ENCODE measurements around the gene SLC12A7.

DNA sequence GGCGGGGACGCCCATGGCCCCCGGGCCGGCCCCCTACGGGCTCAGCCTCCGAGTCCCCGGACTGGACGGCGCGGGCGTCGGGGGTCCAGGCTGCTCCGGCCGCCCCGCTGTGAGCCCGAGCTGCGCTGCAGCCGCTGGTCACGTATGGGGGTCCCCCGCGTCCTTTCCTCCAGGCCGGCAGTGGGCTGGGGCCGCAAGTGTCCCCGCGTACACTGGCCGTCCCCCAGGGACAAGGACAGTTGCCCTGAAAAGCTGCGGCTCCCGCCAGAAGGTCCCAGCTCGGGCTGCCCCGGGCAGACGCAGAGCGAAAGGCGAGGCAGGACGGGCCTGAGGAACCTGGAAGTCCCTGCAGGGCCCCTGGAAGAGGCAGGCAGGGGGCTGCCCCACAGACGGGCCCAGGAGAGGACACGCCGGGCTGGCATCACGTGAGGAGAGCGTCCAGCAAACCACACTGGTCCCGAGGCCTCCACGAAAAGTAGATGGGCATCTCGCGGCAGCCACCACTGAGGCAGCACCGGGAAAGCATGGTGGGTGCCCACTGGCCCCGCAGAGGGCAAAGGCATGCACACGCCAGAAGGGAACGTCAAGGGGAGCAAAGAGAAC lies 106.5 kb downstream of the SLC12A7 start:
- TF ChIP-seq, protein P1, sequence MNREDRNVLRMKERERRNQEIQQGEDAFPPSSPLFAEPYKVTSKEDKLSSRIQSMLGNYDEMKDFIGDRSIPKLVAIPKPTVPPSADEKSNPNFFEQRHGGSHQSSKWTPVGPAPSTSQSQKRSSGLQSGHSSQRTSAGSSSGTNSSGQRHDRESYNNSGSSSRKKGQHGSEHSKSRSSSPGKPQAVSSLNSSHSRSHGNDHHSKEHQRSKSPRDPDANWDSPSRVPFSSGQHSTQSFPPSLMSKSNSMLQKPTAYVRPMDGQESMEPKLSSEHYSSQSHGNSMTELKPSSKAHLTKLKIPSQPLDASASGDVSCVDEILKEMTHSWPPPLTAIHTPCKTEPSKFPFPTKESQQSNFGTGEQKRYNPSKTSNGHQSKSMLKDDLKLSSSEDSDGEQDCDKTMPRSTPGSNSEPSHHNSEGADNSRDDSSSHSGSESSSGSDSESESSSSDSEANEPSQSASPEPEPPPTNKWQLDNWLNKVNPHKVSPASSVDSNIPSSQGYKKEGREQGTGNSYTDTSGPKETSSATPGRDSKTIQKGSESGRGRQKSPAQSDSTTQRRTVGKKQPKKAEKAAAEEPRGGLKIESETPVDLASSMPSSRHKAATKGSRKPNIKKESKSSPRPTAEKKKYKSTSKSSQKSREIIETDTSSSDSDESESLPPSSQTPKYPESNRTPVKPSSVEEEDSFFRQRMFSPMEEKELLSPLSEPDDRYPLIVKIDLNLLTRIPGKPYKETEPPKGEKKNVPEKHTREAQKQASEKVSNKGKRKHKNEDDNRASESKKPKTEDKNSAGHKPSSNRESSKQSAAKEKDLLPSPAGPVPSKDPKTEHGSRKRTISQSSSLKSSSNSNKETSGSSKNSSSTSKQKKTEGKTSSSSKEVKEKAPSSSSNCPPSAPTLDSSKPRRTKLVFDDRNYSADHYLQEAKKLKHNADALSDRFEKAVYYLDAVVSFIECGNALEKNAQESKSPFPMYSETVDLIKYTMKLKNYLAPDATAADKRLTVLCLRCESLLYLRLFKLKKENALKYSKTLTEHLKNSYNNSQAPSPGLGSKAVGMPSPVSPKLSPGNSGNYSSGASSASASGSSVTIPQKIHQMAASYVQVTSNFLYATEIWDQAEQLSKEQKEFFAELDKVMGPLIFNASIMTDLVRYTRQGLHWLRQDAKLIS (CRISPR knock-in tag; IDR thresholded peaks at IDR 0.05; ENCODE audit: borderline replicate concordance) = no peak
- TF ChIP-seq, protein P2, sequence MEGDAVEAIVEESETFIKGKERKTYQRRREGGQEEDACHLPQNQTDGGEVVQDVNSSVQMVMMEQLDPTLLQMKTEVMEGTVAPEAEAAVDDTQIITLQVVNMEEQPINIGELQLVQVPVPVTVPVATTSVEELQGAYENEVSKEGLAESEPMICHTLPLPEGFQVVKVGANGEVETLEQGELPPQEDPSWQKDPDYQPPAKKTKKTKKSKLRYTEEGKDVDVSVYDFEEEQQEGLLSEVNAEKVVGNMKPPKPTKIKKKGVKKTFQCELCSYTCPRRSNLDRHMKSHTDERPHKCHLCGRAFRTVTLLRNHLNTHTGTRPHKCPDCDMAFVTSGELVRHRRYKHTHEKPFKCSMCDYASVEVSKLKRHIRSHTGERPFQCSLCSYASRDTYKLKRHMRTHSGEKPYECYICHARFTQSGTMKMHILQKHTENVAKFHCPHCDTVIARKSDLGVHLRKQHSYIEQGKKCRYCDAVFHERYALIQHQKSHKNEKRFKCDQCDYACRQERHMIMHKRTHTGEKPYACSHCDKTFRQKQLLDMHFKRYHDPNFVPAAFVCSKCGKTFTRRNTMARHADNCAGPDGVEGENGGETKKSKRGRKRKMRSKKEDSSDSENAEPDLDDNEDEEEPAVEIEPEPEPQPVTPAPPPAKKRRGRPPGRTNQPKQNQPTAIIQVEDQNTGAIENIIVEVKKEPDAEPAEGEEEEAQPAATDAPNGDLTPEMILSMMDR (IDR thresholded peaks at IDR 0.05) = no peak
- TF ChIP-seq TP53 (CRISPR knock-in tag; IDR thresholded peaks at IDR 0.05) (no peak), JUN (CRISPR knock-in tag; IDR thresholded peaks at IDR 0.05) (no peak), CREM (CRISPR knock-in tag; IDR thresholded peaks at IDR 0.05) (no peak), MYBL2 (CRISPR knock-in tag; IDR thresholded peaks at IDR 0.05) (no peak), SP1 (CRISPR knock-in tag; conservative IDR thresholded peaks at IDR 0.05) (no peak), ETV6 (CRISPR knock-in tag; IDR thresholded peaks at IDR 0.05) (no peak), NFYB (CRISPR knock-in tag; conservative IDR thresholded peaks at IDR 0.05; ENCODE audit: low read depth) (no peak), CREB1 (CRISPR knock-in tag; IDR thresholded peaks at IDR 0.05) (no peak)
- TF ChIP-seq, protein P3, sequence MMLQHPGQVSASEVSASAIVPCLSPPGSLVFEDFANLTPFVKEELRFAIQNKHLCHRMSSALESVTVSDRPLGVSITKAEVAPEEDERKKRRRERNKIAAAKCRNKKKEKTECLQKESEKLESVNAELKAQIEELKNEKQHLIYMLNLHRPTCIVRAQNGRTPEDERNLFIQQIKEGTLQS (CRISPR knock-in tag; conservative IDR thresholded peaks at IDR 0.05) = no peak
- TF ChIP-seq, protein P4, sequence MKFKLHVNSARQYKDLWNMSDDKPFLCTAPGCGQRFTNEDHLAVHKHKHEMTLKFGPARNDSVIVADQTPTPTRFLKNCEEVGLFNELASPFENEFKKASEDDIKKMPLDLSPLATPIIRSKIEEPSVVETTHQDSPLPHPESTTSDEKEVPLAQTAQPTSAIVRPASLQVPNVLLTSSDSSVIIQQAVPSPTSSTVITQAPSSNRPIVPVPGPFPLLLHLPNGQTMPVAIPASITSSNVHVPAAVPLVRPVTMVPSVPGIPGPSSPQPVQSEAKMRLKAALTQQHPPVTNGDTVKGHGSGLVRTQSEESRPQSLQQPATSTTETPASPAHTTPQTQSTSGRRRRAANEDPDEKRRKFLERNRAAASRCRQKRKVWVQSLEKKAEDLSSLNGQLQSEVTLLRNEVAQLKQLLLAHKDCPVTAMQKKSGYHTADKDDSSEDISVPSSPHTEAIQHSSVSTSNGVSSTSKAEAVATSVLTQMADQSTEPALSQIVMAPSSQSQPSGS (CRISPR knock-in tag; IDR thresholded peaks at IDR 0.05; ENCODE audit: borderline replicate concordance, low read depth) = no peak
- TF ChIP-seq, protein P5, sequence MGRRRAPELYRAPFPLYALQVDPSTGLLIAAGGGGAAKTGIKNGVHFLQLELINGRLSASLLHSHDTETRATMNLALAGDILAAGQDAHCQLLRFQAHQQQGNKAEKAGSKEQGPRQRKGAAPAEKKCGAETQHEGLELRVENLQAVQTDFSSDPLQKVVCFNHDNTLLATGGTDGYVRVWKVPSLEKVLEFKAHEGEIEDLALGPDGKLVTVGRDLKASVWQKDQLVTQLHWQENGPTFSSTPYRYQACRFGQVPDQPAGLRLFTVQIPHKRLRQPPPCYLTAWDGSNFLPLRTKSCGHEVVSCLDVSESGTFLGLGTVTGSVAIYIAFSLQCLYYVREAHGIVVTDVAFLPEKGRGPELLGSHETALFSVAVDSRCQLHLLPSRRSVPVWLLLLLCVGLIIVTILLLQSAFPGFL (CRISPR knock-in tag; IDR thresholded peaks at IDR 0.05; ENCODE audit: borderline replicate concordance) = no peak
- TF ChIP-seq, protein P6, sequence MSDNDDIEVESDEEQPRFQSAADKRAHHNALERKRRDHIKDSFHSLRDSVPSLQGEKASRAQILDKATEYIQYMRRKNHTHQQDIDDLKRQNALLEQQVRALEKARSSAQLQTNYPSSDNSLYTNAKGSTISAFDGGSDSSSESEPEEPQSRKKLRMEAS (CRISPR knock-in tag; IDR thresholded peaks at IDR 0.05) = no peak
